Activated CD8-positive, alpha-beta T cell treated with anti-CD3 and anti-CD28 coated beads for 36 hours (primary cell): Measurements from ENCODE around the gene SCN4A. TPM values are rescaled to one million over a fixed set of nuclear protein-coding genes. Genes with fewer than 3 reads are reported as not detected.

ENCODE experiments used
- ATAC-seq: fragments of 200-7000 bp; cut with Tn5 transposase; one replicate; pipeline ENCODE4 v1.10.0; 2021; ENCODE audit warnings: mild to moderate bottlenecking, moderate library complexity
- CTCF ChIA-PET: fragments of 350-600 bp; sonication (Branson Sonifier 250); formaldehyde crosslinking; loops from one replicate; lab custom pipeline; 2021; ENCODE audit warnings: antibody characterized with exemption; lab: Charles Lee
- POLR2A ChIA-PET: fragments of 350-600 bp; sonication (Branson Sonifier 250); formaldehyde crosslinking; loops from one replicate; lab custom pipeline; 2021; ENCODE audit warnings: antibody characterized with exemption; lab: Charles Lee
- DNase-seq: peaks from one replicate; pipeline ENCODE4 v3.0.0-alpha.2; 2020
- H3K27ac Mint-ChIP-seq: one replicate; pipeline ENCODE4 v1.8.0; 2021; ENCODE audit warnings: mild to moderate bottlenecking, mixed read lengths
- H3K27me3 Mint-ChIP-seq: one replicate; pipeline ENCODE4 v1.8.0; 2021; ENCODE audit warnings: mixed read lengths
- H3K36me3 Mint-ChIP-seq: one replicate; pipeline ENCODE4 v1.8.0; 2021; ENCODE audit warnings: low read depth, mixed read lengths
- H3K4me1 Mint-ChIP-seq: one replicate; pipeline ENCODE4 v1.8.0; 2021; ENCODE audit warnings: low read depth, mixed read lengths
- H3K4me3 Mint-ChIP-seq: one replicate; pipeline ENCODE4 v1.8.0; 2021; ENCODE audit warnings: mild to moderate bottlenecking, moderate library complexity, mixed read lengths
- H3K9me3 Mint-ChIP-seq: one replicate; pipeline ENCODE4 v1.8.0; 2021; ENCODE audit warnings: mixed read lengths
- CTCF ChIP-seq: fragments of 200-600 bp; IDR thresholded peaks from one replicate; pipeline ENCODE4 v1.8.0; 2022; ENCODE audit warnings: antibody characterized with exemption, mild to moderate bottlenecking
- intact Hi-C: fragments of 100-400 bp; cut with micrococcal nuclease; formaldehyde crosslinking; loops from one replicate; pipeline ENCODE4 v1.10.0; 2022
- total RNA-seq, 2 experiments: library from RNA; stranded (reverse); gene quantifications; one replicate each; pipeline ENCODE4 v1.2.3, GENCODE V29; 2021

The SCN4A gene
- total RNA-seq, 2 experiments from 2014 or later, result 0.20 to 0.23 TPM

GRCh38 chr17:63933598-63933997 is 39.1 kb downstream of the SCN4A start:
- intact Hi-C loops, result no loop called here
- Mint-ChIP-seq H3K27ac (no peak overlapping the region), H3K9me3 (no peaks in the 10 kb centered on the region), H3K27me3 (no peaks in the 10 kb centered on the region), H3K4me3 (no peak overlapping the region), H3K4me1 (peaks cover 15% of the 10 kb centered on the region), H3K36me3 (peaks cover 2% of the 10 kb centered on the region)
- POLR2A ChIA-PET, result interaction anchor here (0.8 kb wide), 1 partner anchor 75 kb away, joined by 4 read pairs; no protein-coding TSS in a partner anchor
- no peak for ATAC-seq
- CTCF ChIA-PET, result interaction anchor here (0.5 to 4.5 kb wide), 9 partner anchors 13 to 200 kb away, joined by 3 to 28 read pairs (median 9); partner anchors contain the start of gene GH1
- DNase-seq, result no peak
- TF ChIP-seq CTCF, result no peak

DNA sequence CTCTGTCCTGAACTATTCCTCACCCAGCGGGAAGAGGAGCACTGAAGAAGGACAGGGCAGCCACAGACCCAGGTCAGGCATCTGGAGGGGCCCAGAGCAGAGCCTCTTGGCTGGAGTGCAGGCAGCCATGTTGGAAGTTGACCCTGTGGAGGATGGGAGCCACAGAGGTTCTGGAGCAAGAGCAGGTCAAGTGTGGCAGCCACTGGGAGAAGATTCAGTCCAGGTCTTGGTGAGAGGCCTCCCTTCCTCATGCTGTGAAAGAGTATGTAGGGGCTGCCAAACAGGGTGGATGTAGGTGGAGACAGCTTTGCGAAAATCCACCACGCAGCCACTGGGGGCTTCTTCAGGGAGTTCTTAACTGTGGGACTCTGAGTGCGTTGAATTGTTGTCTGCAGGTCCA is 40.0 kb downstream of the SCN4A start:
- ChIA-PET CTCF (interaction anchor here (0.9 to 4.5 kb wide), 11 partner anchors 10 to 201 kb away, joined by 3 to 28 read pairs (median 8); partner anchors contain the start of gene GH1), POLR2A (interaction anchor here (0.7 to 1.3 kb wide), 4 partner anchors 10 to 214 kb away, joined by 3 to 5 read pairs (median 4); no protein-coding TSS in a partner anchor)
- Mint-ChIP-seq H3K27ac (peak overlapping the region; percentile 91), H3K36me3 (peaks cover 2% of the 10 kb centered on the region), H3K27me3 (no peaks in the 10 kb centered on the region), H3K4me3 (peak overlapping the region; percentile 96), H3K4me1 (peaks cover 15% of the 10 kb centered on the region), H3K9me3 (no peaks in the 10 kb centered on the region)
- no peak for TF ChIP-seq CTCF
- ATAC-seq (no peak), DNase-seq (no peak)
- intact Hi-C loops, result no loop called here

- H3K4me1 Mint-ChIP-seq, result peaks cover 15% of the 10 kb centered on the region
- intact Hi-C loops, result no loop called here
- H3K27ac Mint-ChIP-seq, result peak within 1 kb of the TSS; percentile 91
- DNase-seq (peak; percentile 79), ATAC-seq (peak; percentile 86)
- H3K27me3 Mint-ChIP-seq, result no peaks in the 10 kb centered on the region
- H3K4me3 Mint-ChIP-seq, result peak within 1 kb of the TSS; percentile 96
- ChIA-PET POLR2A (interaction anchor here (0.7 to 1.3 kb wide), 3 partner anchors 9 to 214 kb away, joined by 3 to 5 read pairs (median 3); no protein-coding TSS in a partner anchor), CTCF (interaction anchor here (0.9 to 4.5 kb wide), 13 partner anchors 10 to 201 kb away, joined by 3 to 28 read pairs (median 6); partner anchors contain the start of gene GH1)
- H3K36me3 Mint-ChIP-seq, result peaks cover 2% of the 10 kb centered on the region
- no peak for TF ChIP-seq CTCF
- H3K9me3 Mint-ChIP-seq, result no peaks in the 10 kb centered on the region
Measured at GRCh38 chr17:63931981-63932561, 40.6 kb downstream of the SCN4A start, which contains the start of gene CD79B. Gene CD79B (minus strand): TSS chr17:63932331. CDS start chr17:63932261, 70 bp downstream.

DNA sequence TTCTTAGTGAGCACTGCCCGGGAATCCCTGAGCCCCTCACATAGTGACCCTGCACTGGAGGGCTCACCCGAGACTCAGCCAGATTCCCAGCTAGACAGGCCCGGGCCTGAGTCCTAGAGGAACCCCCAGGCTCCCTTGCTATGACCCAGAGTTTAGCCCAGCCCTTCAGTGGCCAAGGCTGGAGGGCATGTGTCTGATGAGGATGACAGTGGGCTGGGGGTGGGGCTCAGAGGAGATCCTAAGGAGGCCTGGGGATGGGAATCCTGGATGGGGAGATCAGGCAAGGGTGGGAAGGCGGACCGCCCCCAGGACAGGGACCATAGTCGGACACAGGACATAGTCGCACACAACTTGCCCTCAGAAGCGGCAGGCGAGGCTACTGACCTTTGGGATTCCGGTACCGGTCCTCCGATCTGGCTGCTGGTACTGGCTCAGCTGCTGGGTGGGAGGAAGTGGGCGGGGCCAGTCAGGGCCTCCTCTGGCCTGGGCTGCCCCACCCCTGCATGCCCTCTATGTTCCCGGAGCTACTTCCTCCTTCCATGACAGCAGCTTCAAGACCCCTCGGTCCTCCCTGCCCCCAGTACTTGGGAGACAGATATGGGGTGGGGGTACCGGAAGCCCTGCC is 41.7 kb downstream of the SCN4A start:
- Mint-ChIP-seq H3K27ac (peak overlapping the region; percentile 91), H3K9me3 (no peaks in the 10 kb centered on the region), H3K27me3 (no peaks in the 10 kb centered on the region), H3K36me3 (peaks cover 2% of the 10 kb centered on the region), H3K4me3 (peak overlapping the region; percentile 96), H3K4me1 (peaks cover 15% of the 10 kb centered on the region)
- ChIA-PET POLR2A (no interaction called here), CTCF (interaction anchor here (0.9 to 4.5 kb wide), 8 partner anchors 12 to 98 kb away, joined by 3 to 28 read pairs (median 4); partner anchors contain the start of gene GH1)
- intact Hi-C loops, result no loop called here
- no peak for TF ChIP-seq CTCF
- peak; percentile 80 for DNase-seq
- ATAC-seq, result peak; percentile 71
